Muscle of leg (tissue), 11 donors: ENCODE measurements around the gene NUDT2. TPM values are rescaled to one million over a fixed set of nuclear protein-coding genes. Genes with fewer than 3 reads are reported as not detected.
"Not testable (repeated sequence)": the region's sequence is repeated elsewhere in the genome, so short reads cannot be mapped to it uniquely, and the experiment has no call there.

Experiments
- DNase-seq: peaks from one replicate; pipeline ENCODE4 v3.0.0; 2013
- H3K27ac ChIP-seq: one replicate; pipeline ENCODE4 v1.5.1; 2013; ENCODE audit warnings: mild to moderate bottlenecking, low read length, control low read depth
- H3K27me3 ChIP-seq: one replicate; pipeline ENCODE4 v1.6.1; 2013; ENCODE audit warnings: low read length; ENCODE audit not compliant: control insufficient read depth, insufficient read depth
- H3K36me3 ChIP-seq: one replicate; pipeline ENCODE4 v1.6.1; 2013; ENCODE audit warnings: low read length; ENCODE audit not compliant: control insufficient read depth, insufficient read depth
- H3K4me1 ChIP-seq: one replicate; pipeline ENCODE4 v1.6.1; 2013; ENCODE audit warnings: low read length; ENCODE audit not compliant: control insufficient read depth, insufficient read depth
- H3K4me3 ChIP-seq: one replicate; pipeline ENCODE4 v1.5.1; 2013; ENCODE audit warnings: low read length, control low read depth
- H3K9me3 ChIP-seq: replicated peaks from 2 replicates; pipeline ENCODE4 v1.6.1; 2013; ENCODE audit warnings: low read depth, low read length; ENCODE audit not compliant: control insufficient read depth
- WGBS: methylation state at CpG from one replicate; pipeline ENCODE4 v1.1.5; 2013; ENCODE audit warnings: missing lambda C conversion rate; ENCODE audit not compliant: insufficient coverage; 5-methylcytosine and 5-hydroxymethylcytosine counted together
- polyA plus RNA-seq, 8 donors: library from polyadenylated mRNA; unstranded; fragments of 120-200 nt; gene quantifications; one replicate each; pipeline versions ENCODE4 v1.2.1 to v1.2.3, GENCODE V29; 2013; ENCODE audit warnings: inconsistent platforms in 1 of 8, low replicate concordance in 1 of 8; ENCODE audit not compliant: insufficient read length in 8 of 8, insufficient read depth in 1 of 8
- total RNA-seq: library from RNA; stranded (reverse); fragments of 120-200 nt; gene quantifications from one replicate; pipeline ENCODE4 v1.2.4, GENCODE V29; 2013

The NUDT2 gene
- total and polyA plus RNA-seq, 9 donors = 22.1 to 31.5 (median 26.8) TPM

DNA sequence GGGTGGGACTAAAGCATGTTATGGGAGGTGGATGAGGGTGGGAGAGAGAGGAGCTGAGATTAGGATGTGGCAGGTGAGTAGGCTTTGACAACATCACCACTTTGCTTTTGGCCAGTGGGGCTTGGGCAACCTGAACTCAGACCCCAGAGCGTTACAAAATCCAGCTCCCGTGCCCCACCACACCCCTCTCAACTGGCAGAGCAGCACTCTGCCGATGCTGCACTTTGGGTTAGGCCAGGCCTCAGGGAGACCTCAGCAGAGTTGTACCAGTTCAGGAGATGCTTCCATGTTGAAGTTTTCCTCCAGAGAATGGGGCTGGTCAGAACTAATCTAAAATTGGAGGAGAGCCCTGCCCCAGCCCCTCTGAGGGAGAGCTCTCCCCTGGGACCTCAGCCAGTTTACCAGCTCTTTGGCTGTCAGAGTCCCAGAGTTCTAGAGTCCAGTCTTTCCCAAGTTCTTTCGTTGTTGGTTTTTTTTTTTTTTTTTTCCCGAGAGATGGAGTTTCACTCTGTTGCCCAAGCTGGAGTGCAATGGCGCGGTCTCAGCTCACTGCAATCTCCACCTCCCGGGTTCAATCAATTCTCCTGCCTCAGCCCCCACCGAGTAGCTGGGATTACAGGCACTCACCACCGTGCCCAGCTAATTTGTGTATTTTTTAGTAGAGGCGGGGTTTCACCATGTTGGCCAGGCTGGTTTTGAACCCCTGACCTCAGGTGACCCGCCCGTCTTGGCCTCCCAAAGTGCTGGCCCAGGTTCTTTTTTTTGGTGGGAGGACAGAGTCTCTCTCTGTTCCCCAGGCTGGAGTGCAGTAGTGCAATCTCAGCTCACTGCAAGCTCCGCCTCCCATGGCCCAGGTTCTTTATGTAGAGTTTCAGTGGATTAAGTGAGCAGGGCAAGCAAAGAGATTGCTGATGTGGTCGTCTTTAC lies 17.8 kb downstream of the NUDT2 start:
- DNase-seq = no peak
- Histone ChIP-seq H3K27me3 (no peaks in the 10 kb centered on the region), H3K36me3 (peaks cover 23% of the 10 kb centered on the region), H3K4me3 (no peak overlapping the region), H3K9me3 (no peaks in the 10 kb centered on the region), H3K4me1 (peaks cover 20% of the 10 kb centered on the region), H3K27ac (no peak overlapping the region)
- 84% methylated on average over 8 of the region's 15 CpGs for WGBS

DNA sequence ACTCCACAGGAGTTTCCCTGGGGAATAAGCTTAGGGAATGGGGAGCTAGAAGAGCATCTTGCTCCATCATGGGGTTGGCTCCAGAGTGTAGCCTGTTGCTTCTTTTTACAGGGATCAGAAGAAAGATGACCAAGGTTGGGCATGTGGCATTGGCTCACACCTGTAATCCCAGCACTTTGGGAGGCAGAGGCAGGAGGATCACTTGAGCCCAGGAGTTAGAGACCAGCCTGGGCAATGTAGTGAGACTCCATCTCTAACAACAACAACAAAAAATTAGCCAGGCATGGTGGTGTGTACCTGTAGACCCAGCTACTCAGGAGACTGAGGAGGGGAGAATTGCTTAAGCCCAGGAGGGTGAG lies 18.4 kb downstream of the NUDT2 start:
- H3K36me3 ChIP-seq = peaks cover 19% of the 10 kb centered on the region
- no peaks in the 10 kb centered on the region for H3K27me3 ChIP-seq
- no peak overlapping the region for H3K4me3 ChIP-seq
- no peaks in the 10 kb centered on the region for H3K9me3 ChIP-seq
- peaks cover 15% of the 10 kb centered on the region for H3K4me1 ChIP-seq
- DNase-seq = no peak
- no peak overlapping the region for H3K27ac ChIP-seq

DNA sequence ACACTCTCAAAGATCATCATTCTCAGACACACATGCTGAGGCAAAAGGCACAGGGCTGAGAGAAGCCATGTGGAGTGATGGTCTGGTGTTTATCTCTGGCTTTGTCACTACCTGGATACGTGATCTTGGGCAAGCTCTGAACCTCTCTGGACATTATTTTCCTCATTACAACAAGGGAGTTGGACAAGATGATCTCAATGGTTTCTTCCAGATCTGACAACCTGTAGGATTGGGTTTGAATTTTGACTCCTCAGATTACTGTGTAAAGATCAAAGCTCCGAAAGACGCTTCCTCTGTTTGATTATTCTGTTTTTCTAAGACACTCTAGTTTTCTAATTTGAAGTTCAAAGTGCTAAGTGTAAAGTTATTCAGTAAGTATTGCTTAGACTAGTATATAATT lies 20.0 kb downstream of the NUDT2 start:
- Histone ChIP-seq H3K4me1 (peaks cover 8% of the 10 kb centered on the region), H3K27ac (no peak overlapping the region), H3K4me3 (no peak overlapping the region), H3K36me3 (peaks cover 5% of the 10 kb centered on the region), H3K9me3 (no peaks in the 10 kb centered on the region), H3K27me3 (no peaks in the 10 kb centered on the region)
- no CpG with 5 or more reads among the region's 3 CpGs for WGBS
- no peak for DNase-seq

DNA sequence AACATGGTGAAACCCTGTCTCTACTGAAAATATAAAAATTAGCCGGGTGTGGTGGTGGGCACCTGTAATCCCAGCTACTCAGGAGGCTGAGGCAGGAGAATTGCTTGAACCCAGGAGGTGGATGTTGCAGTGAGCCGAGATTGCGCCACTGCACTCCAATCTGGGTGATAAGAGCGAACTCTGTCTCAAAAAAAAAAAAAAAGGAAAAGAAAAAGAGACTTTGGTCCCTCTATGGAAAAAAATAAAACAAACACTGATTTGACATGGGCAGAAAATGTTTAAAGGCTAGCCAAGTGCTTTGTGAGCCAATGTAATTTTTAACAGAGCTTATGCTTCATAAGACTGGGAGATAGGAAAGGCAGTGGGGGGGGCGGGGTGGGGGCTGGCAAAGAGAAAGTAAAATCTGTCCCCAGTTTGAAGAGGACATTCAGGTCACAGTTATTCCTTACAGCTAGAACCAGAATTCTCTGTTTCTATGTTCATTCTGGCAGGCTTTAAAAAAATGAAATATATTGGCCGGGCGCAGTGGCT lies 22.8 kb downstream of the NUDT2 start:
- H3K27ac ChIP-seq, H3K9me3 ChIP-seq, DNase-seq, H3K27me3 ChIP-seq, H3K36me3 ChIP-seq, H3K4me1 ChIP-seq, H3K4me3 ChIP-seq: not testable (repeated sequence)
- 80% methylated on average over 3 of the region's 7 CpGs for WGBS

DNA sequence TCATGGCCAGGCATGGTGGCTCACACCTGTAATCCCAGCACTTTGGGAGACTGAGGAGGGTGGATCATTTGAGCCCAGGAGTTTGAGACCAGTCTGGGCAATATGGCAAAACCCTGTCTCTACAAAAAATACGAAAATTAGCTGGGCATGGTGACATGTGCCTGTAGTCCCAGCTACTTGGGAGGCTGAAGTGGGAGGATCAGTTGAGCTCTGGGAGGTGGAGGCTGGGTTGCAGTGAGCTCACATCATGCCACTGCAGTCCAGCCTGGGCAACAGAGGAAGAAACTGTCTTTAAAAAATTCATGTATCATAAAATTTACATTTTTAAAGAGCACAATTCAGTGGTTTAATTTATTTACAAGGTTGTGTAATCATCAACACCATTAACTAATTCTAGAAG lies 23.6 kb downstream of the NUDT2 start:
- WGBS = 80% methylated on average over 1 of the region's 1 CpG
- H3K9me3 ChIP-seq, H3K4me3 ChIP-seq, DNase-seq, H3K36me3 ChIP-seq, H3K4me1 ChIP-seq, H3K27me3 ChIP-seq, H3K27ac ChIP-seq: not testable (repeated sequence)

DNA sequence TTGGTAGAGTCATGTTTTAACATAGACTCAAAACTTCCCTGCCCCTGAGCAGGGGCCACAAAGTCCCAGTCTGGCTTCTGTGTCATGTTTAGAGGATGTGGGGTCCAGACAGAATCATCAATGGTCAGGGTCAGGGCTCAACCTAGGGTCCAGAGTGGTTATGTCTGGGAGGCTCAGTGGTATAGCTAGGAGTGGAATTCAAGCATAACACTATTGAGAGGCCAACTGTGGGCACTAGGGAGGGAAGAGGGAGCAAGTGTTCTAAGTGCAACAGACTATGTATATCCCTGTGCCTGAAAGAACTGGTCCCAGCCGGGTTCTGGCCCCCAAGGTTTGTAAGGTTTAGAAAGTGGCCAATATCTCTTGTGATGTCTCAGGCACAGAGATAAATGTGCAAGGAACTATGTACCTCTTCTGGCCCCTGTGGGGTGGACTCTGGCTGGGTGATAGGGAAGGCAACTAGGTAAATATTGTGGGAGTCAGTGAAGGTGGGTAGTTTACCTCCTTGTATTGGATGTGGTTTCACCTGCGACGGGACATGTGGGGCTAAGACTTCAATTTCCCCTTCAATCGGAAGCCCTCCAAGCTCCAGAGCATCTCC lies 33.3 kb downstream of the NUDT2 start:
- H3K4me3 ChIP-seq = no peak overlapping the region
- WGBS = 100% methylated on average over 1 of the region's 4 CpGs
- H3K9me3 ChIP-seq = no peaks in the 10 kb centered on the region
- peaks cover 23% of the 10 kb centered on the region for H3K4me1 ChIP-seq
- no peak for DNase-seq
- no peaks in the 10 kb centered on the region for H3K27me3 ChIP-seq
- H3K27ac ChIP-seq = no peak overlapping the region
- no peaks in the 10 kb centered on the region for H3K36me3 ChIP-seq

DNA sequence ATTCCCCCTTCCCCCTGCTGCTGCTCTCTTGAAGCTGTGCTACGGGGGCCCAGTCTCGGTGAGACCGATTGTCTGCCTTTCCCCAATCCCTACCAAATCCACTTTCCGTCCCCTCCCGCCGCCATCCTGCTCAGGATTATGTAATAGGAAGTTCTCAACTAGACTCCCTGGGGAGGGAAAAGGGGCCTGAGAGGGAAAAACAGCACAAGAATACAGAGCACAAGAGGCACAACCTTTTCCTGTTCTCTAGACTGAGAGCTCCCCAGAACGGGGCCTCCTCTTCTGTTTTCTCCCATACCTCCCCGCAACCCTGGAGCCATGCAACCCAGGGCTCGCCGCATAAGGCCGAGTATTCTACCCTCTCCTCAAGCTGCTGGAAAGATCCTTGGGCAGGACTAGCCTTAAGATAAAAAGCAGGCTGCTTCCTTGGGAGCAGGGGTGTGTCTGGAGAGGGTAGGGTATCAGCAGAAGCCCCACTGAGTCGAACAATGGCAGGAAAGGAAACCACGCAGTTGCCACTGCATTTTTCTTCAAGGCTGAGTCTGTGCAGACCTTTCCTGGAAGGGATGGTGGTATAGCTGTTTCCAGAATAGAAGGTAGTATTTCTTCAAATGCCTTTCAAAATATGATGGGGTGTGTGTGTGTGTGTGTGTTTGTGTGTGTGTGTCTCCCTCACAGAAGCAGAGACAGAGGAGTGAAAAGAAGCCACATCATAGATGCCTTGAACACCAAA lies 34.4 kb downstream of the NUDT2 start:
- Histone ChIP-seq H3K27me3 (no peaks in the 10 kb centered on the region), H3K4me3 (peak overlapping the region; percentile 6), H3K36me3 (no peaks in the 10 kb centered on the region), H3K9me3 (no peaks in the 10 kb centered on the region), H3K4me1 (peaks cover 23% of the 10 kb centered on the region), H3K27ac (peak overlapping the region; percentile 71)
- DNase-seq = peak; percentile 94
- 8% methylated on average over 2 of the region's 13 CpGs for WGBS

DNA sequence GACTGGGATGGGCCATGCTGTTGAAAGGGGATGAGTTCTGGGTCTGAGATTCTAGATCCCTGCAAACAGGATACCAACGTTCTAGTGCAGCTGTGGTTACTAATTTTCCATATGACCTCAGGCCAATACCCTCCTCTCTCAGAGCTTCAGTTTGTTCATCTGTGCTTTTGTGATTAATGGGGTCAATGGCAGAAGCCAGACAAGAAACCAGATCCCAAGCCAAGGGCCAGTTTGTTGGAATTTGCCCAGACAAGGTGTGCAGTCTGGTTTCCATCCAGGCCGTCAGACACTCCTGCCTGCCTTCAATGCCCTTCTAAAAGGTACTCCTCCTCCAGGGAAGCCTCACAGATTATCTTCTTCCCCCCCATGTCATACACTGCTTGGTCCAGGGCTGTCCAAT lies 35.9 kb downstream of the NUDT2 start:
- peaks cover under 1% of the 10 kb centered on the region for H3K27me3 ChIP-seq
- WGBS = 100% methylated on average over 1 of the region's 2 CpGs
- H3K9me3 ChIP-seq = no peaks in the 10 kb centered on the region
- H3K27ac ChIP-seq = peak overlapping the region; percentile 20
- DNase-seq = no peak
- H3K4me1 ChIP-seq = peaks cover 33% of the 10 kb centered on the region
- H3K36me3 ChIP-seq = no peaks in the 10 kb centered on the region
- no peak overlapping the region for H3K4me3 ChIP-seq

DNA sequence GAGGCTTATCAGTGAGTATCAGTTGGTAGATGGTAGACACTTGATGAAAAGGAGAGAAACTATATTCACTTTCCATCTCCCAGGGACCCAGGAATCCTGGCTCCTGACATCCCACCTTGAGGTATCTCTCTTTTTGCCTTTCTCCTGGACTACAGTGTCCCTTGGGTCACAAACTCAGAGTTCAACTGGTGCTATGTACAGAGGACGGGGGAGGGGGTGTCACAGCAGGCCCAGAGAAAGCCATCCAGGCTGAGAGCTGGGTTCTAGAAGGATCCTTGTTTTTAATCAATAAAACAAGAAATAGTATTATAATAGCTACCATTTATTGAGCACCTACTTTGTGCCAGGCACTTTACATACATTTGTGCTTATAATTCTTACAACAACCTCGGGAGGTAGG lies 37.0 kb downstream of the NUDT2 start:
- H3K4me3 ChIP-seq = no peak overlapping the region
- H3K36me3 ChIP-seq = peaks cover 3% of the 10 kb centered on the region
- H3K9me3 ChIP-seq = no peaks in the 10 kb centered on the region
- no peak for DNase-seq
- no peak overlapping the region for H3K27ac ChIP-seq
- no CpG with 5 or more reads among the region's 2 CpGs for WGBS
- H3K27me3 ChIP-seq = peaks cover 11% of the 10 kb centered on the region
- H3K4me1 ChIP-seq = peaks cover 44% of the 10 kb centered on the region
